ENCODE results near the gene ABR.
A peak's percentile ranks its signal among the peaks of the same experiment; 100 is the strongest.

The ABR gene

GRCh38 chr17:1094591-1094990 is 85.2 kb downstream of the ABR start:
- no peaks in the 10 kb centered on the region for H3K9me3 ChIP-seq (ENCODE audit: control insufficient read depth, low read depth, low read length)
- H3K4me3 ChIP-seq (ENCODE audit: low read length) = no peak overlapping the region
- H3K9ac ChIP-seq (ENCODE audit: low read length) = no peak overlapping the region
- no peaks in the 10 kb centered on the region for H3K36me3 ChIP-seq (ENCODE audit: control insufficient read depth, low read depth, low read length)
- no peak overlapping the region for H3K27ac ChIP-seq (ENCODE audit: low read length)
- no peaks in the 10 kb centered on the region for H3K4me1 ChIP-seq (ENCODE audit: control insufficient read depth, low read depth, low read length)
- H3K27me3 ChIP-seq (ENCODE audit: control insufficient read depth, insufficient read depth, low read length) = no peaks in the 10 kb centered on the region

GRCh38 chr17:1091900-1092299 is 87.9 kb downstream of the ABR start:
- Histone ChIP-seq H3K4me1 (ENCODE audit: control insufficient read depth, low read depth, low read length) (no peaks in the 10 kb centered on the region), H3K27me3 (ENCODE audit: control insufficient read depth, insufficient read depth, low read length) (no peaks in the 10 kb centered on the region), H3K27ac (ENCODE audit: low read length) (no peak overlapping the region), H3K9me3 (ENCODE audit: control insufficient read depth, low read depth, low read length) (no peaks in the 10 kb centered on the region), H3K9ac (ENCODE audit: low read length) (no peak overlapping the region), H3K36me3 (ENCODE audit: control insufficient read depth, low read depth, low read length) (no peaks in the 10 kb centered on the region), H3K4me3 (ENCODE audit: low read length) (no peak overlapping the region)

- no peaks in the 10 kb centered on the region for H3K27me3 ChIP-seq (ENCODE audit: control insufficient read depth, insufficient read depth, low read length)
- no peak overlapping the region for H3K9ac ChIP-seq (ENCODE audit: low read length)
- no peak overlapping the region for H3K27ac ChIP-seq (ENCODE audit: low read length)
- H3K36me3 ChIP-seq (ENCODE audit: control insufficient read depth, low read depth, low read length) = no peaks in the 10 kb centered on the region
- no peaks in the 10 kb centered on the region for H3K4me1 ChIP-seq (ENCODE audit: control insufficient read depth, low read depth, low read length)
- H3K9me3 ChIP-seq (ENCODE audit: control insufficient read depth, low read depth, low read length) = no peaks in the 10 kb centered on the region
- H3K4me3 ChIP-seq (ENCODE audit: low read length) = no peak overlapping the region
Measured at GRCh38 chr17:1091190-1091534, 88.6 kb downstream of the ABR start.

GRCh38 chr17:1090465-1091189 is 89.2 kb downstream of the ABR start:
- Histone ChIP-seq H3K9ac (ENCODE audit: low read length) (no peak overlapping the region), H3K27ac (ENCODE audit: low read length) (no peak overlapping the region), H3K9me3 (ENCODE audit: control insufficient read depth, low read depth, low read length) (no peaks in the 10 kb centered on the region), H3K36me3 (ENCODE audit: control insufficient read depth, low read depth, low read length) (no peaks in the 10 kb centered on the region), H3K4me1 (ENCODE audit: control insufficient read depth, low read depth, low read length) (no peaks in the 10 kb centered on the region), H3K4me3 (ENCODE audit: low read length) (no peak overlapping the region), H3K27me3 (ENCODE audit: control insufficient read depth, insufficient read depth, low read length) (no peaks in the 10 kb centered on the region)

- no peaks in the 10 kb centered on the region for H3K36me3 ChIP-seq (ENCODE audit: control insufficient read depth, low read depth, low read length)
- H3K9me3 ChIP-seq (ENCODE audit: control insufficient read depth, low read depth, low read length) = no peaks in the 10 kb centered on the region
- H3K4me1 ChIP-seq (ENCODE audit: control insufficient read depth, low read depth, low read length) = no peaks in the 10 kb centered on the region
- no peak overlapping the region for H3K4me3 ChIP-seq (ENCODE audit: low read length)
- no peak overlapping the region for H3K9ac ChIP-seq (ENCODE audit: low read length)
- no peaks in the 10 kb centered on the region for H3K27me3 ChIP-seq (ENCODE audit: control insufficient read depth, insufficient read depth, low read length)
- H3K27ac ChIP-seq (ENCODE audit: low read length) = no peak overlapping the region
Measured at GRCh38 chr17:1089915-1090314, 89.9 kb downstream of the ABR start.

GRCh38 chr17:1087381-1088241 is 92.2 kb downstream of the ABR start:
- H3K9ac ChIP-seq (ENCODE audit: low read length) = no peak overlapping the region
- H3K36me3 ChIP-seq (ENCODE audit: control insufficient read depth, low read depth, low read length) = no peaks in the 10 kb centered on the region
- no peak overlapping the region for H3K4me3 ChIP-seq (ENCODE audit: low read length)
- no peaks in the 10 kb centered on the region for H3K4me1 ChIP-seq (ENCODE audit: control insufficient read depth, low read depth, low read length)
- no peak overlapping the region for H3K27ac ChIP-seq (ENCODE audit: low read length)
- no peaks in the 10 kb centered on the region for H3K27me3 ChIP-seq (ENCODE audit: control insufficient read depth, insufficient read depth, low read length)
- H3K9me3 ChIP-seq (ENCODE audit: control insufficient read depth, low read depth, low read length) = no peaks in the 10 kb centered on the region

- Histone ChIP-seq H3K36me3 (ENCODE audit: control insufficient read depth, low read depth, low read length) (no peaks in the 10 kb centered on the region), H3K9me3 (ENCODE audit: control insufficient read depth, low read depth, low read length) (no peaks in the 10 kb centered on the region), H3K9ac (ENCODE audit: low read length) (no peak overlapping the region), H3K27me3 (ENCODE audit: control insufficient read depth, insufficient read depth, low read length) (peaks cover 16% of the 10 kb centered on the region), H3K4me1 (ENCODE audit: control insufficient read depth, low read depth, low read length) (peaks cover 5% of the 10 kb centered on the region), H3K4me3 (ENCODE audit: low read length) (no peak overlapping the region), H3K27ac (ENCODE audit: low read length) (no peak overlapping the region)
Measured at GRCh38 chr17:1083451-1084187, 96.2 kb downstream of the ABR start.

- Histone ChIP-seq H3K4me1 (ENCODE audit: control insufficient read depth, low read depth, low read length) (peaks cover 5% of the 10 kb centered on the region), H3K27ac (ENCODE audit: low read length) (no peak overlapping the region), H3K9me3 (ENCODE audit: control insufficient read depth, low read depth, low read length) (no peaks in the 10 kb centered on the region), H3K9ac (ENCODE audit: low read length) (no peak overlapping the region), H3K36me3 (ENCODE audit: control insufficient read depth, low read depth, low read length) (no peaks in the 10 kb centered on the region), H3K4me3 (ENCODE audit: low read length) (no peak overlapping the region), H3K27me3 (ENCODE audit: control insufficient read depth, insufficient read depth, low read length) (peaks cover 23% of the 10 kb centered on the region)
Measured at GRCh38 chr17:1082579-1082978, 97.2 kb downstream of the ABR start.

GRCh38 chr17:1078831-1079561 is 100.8 kb downstream of the ABR start:
- H3K4me3 ChIP-seq (ENCODE audit: low read length) = peak overlapping the region; percentile 51

GRCh38 chr17:1077986-1078711 is 101.6 kb downstream of the ABR start:
- peak overlapping the region; percentile 51 for H3K4me3 ChIP-seq (ENCODE audit: low read length)
- H3K27ac ChIP-seq (ENCODE audit: low read length) = no peak overlapping the region
- H3K9ac ChIP-seq (ENCODE audit: low read length) = peak overlapping the region; percentile 63

More at GRCh38 chr17:1078831-1079561, 100.8 kb downstream of the ABR start:
- peak overlapping the region; percentile 63 for H3K9ac ChIP-seq (ENCODE audit: low read length)
- no peaks in the 10 kb centered on the region for H3K36me3 ChIP-seq (ENCODE audit: control insufficient read depth, low read depth, low read length)
- peaks cover 5% of the 10 kb centered on the region for H3K4me1 ChIP-seq (ENCODE audit: control insufficient read depth, low read depth, low read length)
- peaks cover 23% of the 10 kb centered on the region for H3K27me3 ChIP-seq (ENCODE audit: control insufficient read depth, insufficient read depth, low read length)
- no peak overlapping the region for H3K27ac ChIP-seq (ENCODE audit: low read length)
- no peaks in the 10 kb centered on the region for H3K9me3 ChIP-seq (ENCODE audit: control insufficient read depth, low read depth, low read length)

More at GRCh38 chr17:1077986-1078711, 101.6 kb downstream of the ABR start:
- Histone ChIP-seq H3K36me3 (ENCODE audit: control insufficient read depth, low read depth, low read length) (no peaks in the 10 kb centered on the region), H3K9me3 (ENCODE audit: control insufficient read depth, low read depth, low read length) (no peaks in the 10 kb centered on the region), H3K4me1 (ENCODE audit: control insufficient read depth, low read depth, low read length) (peaks cover 5% of the 10 kb centered on the region), H3K27me3 (ENCODE audit: control insufficient read depth, insufficient read depth, low read length) (peaks cover 23% of the 10 kb centered on the region)

Data from iPS-18a (cell line).